NCI-H2171 (cell line): ENCODE data around the gene ANXA2.
A peak's percentile ranks its signal among the peaks of the same experiment; 100 is the strongest.
"Not testable (repeated sequence)": the region's sequence is repeated elsewhere in the genome, so short reads cannot be mapped to it uniquely, and the experiment has no call there.

Source experiments
- DNase-seq: peaks from one replicate; lab custom pipeline; 2025; lab: John Stamatoyannopoulos, UW

Gene ANXA2

GRCh38 chr15:60343221-60343970, 54.4 kb downstream of the ANXA2 start:
- DNase-seq = no peak

- DNase-seq = no peak
Observed at GRCh38 chr15:60340207-60340921, 57.4 kb downstream of the ANXA2 start.

- DNase-seq = no peak
Observed at GRCh38 chr15:60339236-60339635, 58.5 kb downstream of the ANXA2 start.

- DNase-seq = no peak
Observed at GRCh38 chr15:60338810-60339209, 59.0 kb downstream of the ANXA2 start.

GRCh38 chr15:60337076-60337475, 60.7 kb downstream of the ANXA2 start:
- DNase-seq = no peak

- not testable (repeated sequence) for DNase-seq
Observed at GRCh38 chr15:60335296-60335695, 62.5 kb downstream of the ANXA2 start.

- no peak for DNase-seq
Observed at GRCh38 chr15:60328852-60329443, 68.8 kb downstream of the ANXA2 start.

- peak; percentile 36 for DNase-seq
Observed at GRCh38 chr15:60326824-60327654, 70.7 kb downstream of the ANXA2 start.

GRCh38 chr15:60326343-60326742, 71.4 kb downstream of the ANXA2 start:
- DNase-seq = no peak

- DNase-seq = no peak
Observed at GRCh38 chr15:60325905-60326304, 71.9 kb downstream of the ANXA2 start.

- DNase-seq = peak; percentile 58
Observed at GRCh38 chr15:60324706-60325438, 72.9 kb downstream of the ANXA2 start.

- no peak for DNase-seq
Observed at GRCh38 chr15:60323322-60323721, 74.5 kb downstream of the ANXA2 start.

- no peak for DNase-seq
Observed at GRCh38 chr15:60320365-60320764, 77.4 kb downstream of the ANXA2 start.

GRCh38 chr15:60318216-60318867, 79.4 kb downstream of the ANXA2 start:
- no peak for DNase-seq

GRCh38 chr15:60316961-60317360, 80.8 kb downstream of the ANXA2 start:
- DNase-seq = no peak

GRCh38 chr15:60315878-60316277, 81.9 kb downstream of the ANXA2 start:
- DNase-seq = no peak

- DNase-seq = no peak
Observed at GRCh38 chr15:60313906-60314305, 83.9 kb downstream of the ANXA2 start.

- DNase-seq = no peak
Observed at GRCh38 chr15:60307034-60307433, 90.8 kb downstream of the ANXA2 start.

GRCh38 chr15:60301024-60301423, 96.8 kb downstream of the ANXA2 start:
- peak; percentile 6 for DNase-seq

- DNase-seq = peak; percentile 99
Observed at GRCh38 chr15:60299452-60300047, 98.2 kb downstream of the ANXA2 start.
